GM21528 (cell line): Measurements from ENCODE around the gene CD164L2.
"Not testable (repeated sequence)": the region's sequence is repeated elsewhere in the genome, so short reads cannot be mapped to it uniquely, and the experiment has no call there.

Source experiments
- ATAC-seq: cut with Tn5 transposase; IDR thresholded peaks from one replicate; pipeline ENCODE4 v1.9.1; 2021; ENCODE audit warnings: mild to moderate bottlenecking, moderate library complexity; ENCODE audit not compliant: unreplicated experiment, low FRiP score

Gene CD164L2

GRCh38 chr1:27383039-27383605, at the start of gene CD164L2:
Gene CD164L2 (minus strand): TSS chr1:27383333. CDS start chr1:27383239, 94 bp downstream.
- no peak for ATAC-seq

GRCh38 chr1:27432725-27433124, 49.6 kb upstream of the CD164L2 start:
- ATAC-seq: not testable (repeated sequence)

GRCh38 chr1:27431601-27431940, 48.4 kb upstream of the CD164L2 start:
- no peak for ATAC-seq

GRCh38 chr1:27430903-27431600, 47.9 kb upstream of the CD164L2 start:
- ATAC-seq: no peak

- no peak for ATAC-seq
Observed at GRCh38 chr1:27429029-27429425, 45.9 kb upstream of the CD164L2 start.

GRCh38 chr1:27428316-27429028, 45.3 kb upstream of the CD164L2 start:
- no peak for ATAC-seq

GRCh38 chr1:27427816-27428315, 44.7 kb upstream of the CD164L2 start:
- no peak for ATAC-seq

- no peak for ATAC-seq
Observed at GRCh38 chr1:27427329-27427728, 44.2 kb upstream of the CD164L2 start.

- ATAC-seq: no peak
Observed at GRCh38 chr1:27423709-27424108, 40.6 kb upstream of the CD164L2 start.

GRCh38 chr1:27418326-27419185, 35.4 kb upstream of the CD164L2 start:
- ATAC-seq: no peak

GRCh38 chr1:27417713-27418112, 34.6 kb upstream of the CD164L2 start:
- ATAC-seq: no peak

GRCh38 chr1:27416387-27417111, 33.4 kb upstream of the CD164L2 start:
- ATAC-seq: no peak

GRCh38 chr1:27414091-27414490, 31.0 kb upstream of the CD164L2 start:
- ATAC-seq: no peak

- no peak for ATAC-seq
Observed at GRCh38 chr1:27413004-27413403, 29.9 kb upstream of the CD164L2 start.

GRCh38 chr1:27412502-27412901, 29.4 kb upstream of the CD164L2 start:
- no peak for ATAC-seq

GRCh38 chr1:27410709-27411108, 27.6 kb upstream of the CD164L2 start:
- ATAC-seq: no peak

GRCh38 chr1:27409669-27410068, 26.5 kb upstream of the CD164L2 start:
- ATAC-seq: no peak

GRCh38 chr1:27408151-27408550, 25.0 kb upstream of the CD164L2 start:
- no peak for ATAC-seq

- not testable (repeated sequence) for ATAC-seq
Observed at GRCh38 chr1:27406791-27407190, 23.7 kb upstream of the CD164L2 start.

- no peak for ATAC-seq
Observed at GRCh38 chr1:27406362-27406680, 23.2 kb upstream of the CD164L2 start.
